ENCODE measurements around the gene PRTN3.

Gene PRTN3

GRCh38 chr19:803686-804418 lies 36.9 kb upstream of the PRTN3 start:
- DNase-seq = no peak

- DNase-seq = no peak
These were observed 36.2 kb upstream of the PRTN3 start for GRCh38 chr19:804419-805165.

- no peak for DNase-seq
These were observed 35.6 kb upstream of the PRTN3 start for GRCh38 chr19:805166-805551.

- DNase-seq = no peak
These were observed 34.9 kb upstream of the PRTN3 start for GRCh38 chr19:805600-806550.

GRCh38 chr19:806815-807421 lies 33.9 kb upstream of the PRTN3 start:
- DNase-seq = no peak

GRCh38 chr19:807627-808422 lies 33.0 kb upstream of the PRTN3 start:
- DNase-seq = no peak

- no peak for DNase-seq
These were observed 32.4 kb upstream of the PRTN3 start for GRCh38 chr19:808423-808775.

GRCh38 chr19:810077-810855 lies 30.5 kb upstream of the PRTN3 start:
- DNase-seq = no peak

- no peak for DNase-seq
These were observed 29.8 kb upstream of the PRTN3 start for GRCh38 chr19:810883-811489.

- DNase-seq = no peak
These were observed 29.2 kb upstream of the PRTN3 start for GRCh38 chr19:811506-812048.

GRCh38 chr19:812049-812746 lies 28.6 kb upstream of the PRTN3 start:
- no peak for DNase-seq

GRCh38 chr19:812747-813218 lies 28.0 kb upstream of the PRTN3 start:
- DNase-seq = no peak

- no peak for DNase-seq
These were observed 27.3 kb upstream of the PRTN3 start for GRCh38 chr19:813219-814151.

- DNase-seq = no peak
These were observed 26.4 kb upstream of the PRTN3 start for GRCh38 chr19:814152-815078.

- DNase-seq = no peak
These were observed 25.6 kb upstream of the PRTN3 start for GRCh38 chr19:815079-815774.

GRCh38 chr19:815775-816499 lies 24.9 kb upstream of the PRTN3 start:
- no peak for DNase-seq

Data from NCI-H69 (cell line).